Endothelial cell (in vitro differentiated cells): ENCODE results near the gene TRHDE. TPM values are rescaled to one million over a fixed set of nuclear protein-coding genes. Genes with fewer than 3 reads are reported as not detected.
A peak's percentile ranks its signal among the peaks of the same experiment; 100 is the strongest.

ENCODE experiments used
- DNase-seq: peaks from one replicate; pipeline ENCODE4 v3.0.0; 2021; ENCODE audit warnings: low spot score
- H3K27ac Mint-ChIP-seq: one replicate; pipeline ENCODE4 v1.8.0; 2021; ENCODE audit warnings: mixed read lengths, inconsistent platforms; ENCODE audit not compliant: unreplicated experiment
- H3K27me3 Mint-ChIP-seq: one replicate; pipeline ENCODE4 v1.8.0; 2021; ENCODE audit warnings: mild to moderate bottlenecking, moderate library complexity, mixed read lengths, inconsistent platforms; ENCODE audit not compliant: unreplicated experiment
- H3K36me3 Mint-ChIP-seq: one replicate; pipeline ENCODE4 v1.8.0; 2021; ENCODE audit warnings: mild to moderate bottlenecking, low read depth, mixed read lengths, inconsistent platforms; ENCODE audit not compliant: unreplicated experiment
- H3K4me1 Mint-ChIP-seq: one replicate; pipeline ENCODE4 v1.8.0; 2021; ENCODE audit warnings: mild to moderate bottlenecking, mixed read lengths, inconsistent platforms; ENCODE audit not compliant: unreplicated experiment
- H3K4me3 Mint-ChIP-seq: one replicate; pipeline ENCODE4 v1.8.0; 2021; ENCODE audit warnings: mild to moderate bottlenecking, mixed read lengths, inconsistent platforms; ENCODE audit not compliant: unreplicated experiment
- H3K9me3 Mint-ChIP-seq: one replicate; pipeline ENCODE4 v1.8.0; 2021; ENCODE audit warnings: mixed read lengths, inconsistent platforms; ENCODE audit not compliant: unreplicated experiment
- CTCF ChIP-seq: fragments of 200-600 bp; sonication (generic); IDR thresholded peaks from one replicate; pipeline ENCODE4 v1.5.0; 2021; ENCODE audit warnings: antibody characterized with exemption; ENCODE audit not compliant: unreplicated experiment
- total RNA-seq: library from RNA; stranded (reverse); fragmentation: NEBNext Ultra II Directional; extraction: Animal tissue kit (Norgen Biotek cat#: 25700); gene quantifications from one replicate; pipeline ENCODE4 v1.2.1, GENCODE V29; 2021; ENCODE audit not compliant: unreplicated experiment

Gene TRHDE
- total RNA-seq, 1 donor from 2014 or later, result 0.54 TPM

GRCh38 chr12:72256725-72257124 lies 15.4 kb upstream of the TRHDE start:
- H3K27me3 Mint-ChIP-seq, result no peaks in the 10 kb centered on the region
- no peaks in the 10 kb centered on the region for H3K9me3 Mint-ChIP-seq
- H3K36me3 Mint-ChIP-seq, result no peaks in the 10 kb centered on the region
- H3K27ac Mint-ChIP-seq, result no peak overlapping the region
- peaks cover 2% of the 10 kb centered on the region for H3K4me1 Mint-ChIP-seq
- H3K4me3 Mint-ChIP-seq, result no peak overlapping the region
- no peak for TF ChIP-seq CTCF
- no peak for DNase-seq

GRCh38 chr12:72261885-72262284 lies 10.3 kb upstream of the TRHDE start:
- no peaks in the 10 kb centered on the region for H3K27me3 Mint-ChIP-seq
- no peak overlapping the region for H3K27ac Mint-ChIP-seq
- no peak for TF ChIP-seq CTCF
- H3K4me3 Mint-ChIP-seq, result no peak overlapping the region
- DNase-seq, result no peak
- no peaks in the 10 kb centered on the region for H3K9me3 Mint-ChIP-seq
- H3K4me1 Mint-ChIP-seq, result no peaks in the 10 kb centered on the region
- H3K36me3 Mint-ChIP-seq, result no peaks in the 10 kb centered on the region

GRCh38 chr12:72264548-72265175 lies 7.5 kb upstream of the TRHDE start:
- H3K27me3 Mint-ChIP-seq, result no peaks in the 10 kb centered on the region
- no peak overlapping the region for H3K27ac Mint-ChIP-seq
- no peak for DNase-seq
- no peaks in the 10 kb centered on the region for H3K9me3 Mint-ChIP-seq
- H3K4me3 Mint-ChIP-seq, result no peak overlapping the region
- H3K36me3 Mint-ChIP-seq, result no peaks in the 10 kb centered on the region
- no peaks in the 10 kb centered on the region for H3K4me1 Mint-ChIP-seq
- TF ChIP-seq CTCF, result peak; percentile 37

GRCh38 chr12:72267974-72268373 lies 4.2 kb upstream of the TRHDE start:
- Mint-ChIP-seq H3K27ac (no peak overlapping the region), H3K27me3 (peaks cover 7% of the 10 kb centered on the region), H3K36me3 (no peaks in the 10 kb centered on the region), H3K9me3 (no peaks in the 10 kb centered on the region), H3K4me1 (no peaks in the 10 kb centered on the region), H3K4me3 (no peak overlapping the region)
- no peak for DNase-seq
- TF ChIP-seq CTCF, result no peak

- TF ChIP-seq CTCF, result no peak
- H3K27me3 Mint-ChIP-seq, result peaks cover 10% of the 10 kb centered on the region
- no peak for DNase-seq
- no peak overlapping the region for H3K4me3 Mint-ChIP-seq
- H3K9me3 Mint-ChIP-seq, result no peaks in the 10 kb centered on the region
- no peak overlapping the region for H3K27ac Mint-ChIP-seq
- no peaks in the 10 kb centered on the region for H3K36me3 Mint-ChIP-seq
- no peaks in the 10 kb centered on the region for H3K4me1 Mint-ChIP-seq
These were observed 3.8 kb upstream of the TRHDE start for GRCh38 chr12:72268386-72268785.
